PFSK-1 (cell line): ENCODE measurements around the gene SUSD3.

Experiments
- POLR2AphosphoS5 ChIP-seq: IDR thresholded peaks from 2 replicates; pipeline ENCODE4 v1.6.1; 2012; ENCODE audit warnings: low read depth, mild to moderate bottlenecking, control low read depth, low read length, moderate library complexity
- REST ChIP-seq, 2 experiments: IDR thresholded peaks; 2 replicates each; pipeline versions ENCODE4 v1.6.1 to v1.8.0; 2011 to 2012; ENCODE audit warnings: low read depth in 2 of 2, low read length in 2 of 2, control low read depth in 1 of 2, inconsistent platforms in 1 of 2, mild to moderate bottlenecking in 1 of 2, moderate library complexity in 1 of 2; ENCODE audit not compliant: insufficient read depth in 1 of 2
- SIN3A ChIP-seq: IDR thresholded peaks from 2 replicates; pipeline ENCODE4 v1.6.1; 2012; ENCODE audit warnings: mild to moderate bottlenecking, low read length, moderate library complexity, borderline replicate concordance; ENCODE audit not compliant: insufficient read depth
- TAF1 ChIP-seq: IDR thresholded peaks from 2 replicates; pipeline ENCODE4 v1.6.1; 2012; ENCODE audit warnings: low read length, control low read depth, borderline replicate concordance; ENCODE audit not compliant: insufficient read depth

- TF ChIP-seq SIN3A (no peak), POLR2AphosphoS5 (no peak), REST (IDR thresholded peaks at IDR 0.05; ENCODE audit: insufficient read depth in 1 of 2, low read depth in 2 of 2, low read length in 2 of 2) (no peak), TAF1 (no peak)
These were observed 67.8 kb downstream of the SUSD3 start for GRCh38 chr9:93126151-93126781.
